ENCODE results near the gene KRTAP4-16. TPM values are rescaled to one million over a fixed set of nuclear protein-coding genes. Genes with fewer than 3 reads are reported as not detected.
"Not testable (repeated sequence)": the region's sequence is repeated elsewhere in the genome, so short reads cannot be mapped to it uniquely, and the experiment has no call there.

The KRTAP4-16 gene
- total RNA-seq, 1 experiment from 2014 or later = not detected

GRCh38 chr17:41123292-41123990, 21.4 kb upstream of the KRTAP4-16 start:
- DNase-seq (ENCODE audit: low read depth); in situ Hi-C loops (cut with HindIII; ENCODE audit: low pct_unique_long_range_greater_than_20kb, low sequenced_read_pairs): not testable (repeated sequence)

DNA sequence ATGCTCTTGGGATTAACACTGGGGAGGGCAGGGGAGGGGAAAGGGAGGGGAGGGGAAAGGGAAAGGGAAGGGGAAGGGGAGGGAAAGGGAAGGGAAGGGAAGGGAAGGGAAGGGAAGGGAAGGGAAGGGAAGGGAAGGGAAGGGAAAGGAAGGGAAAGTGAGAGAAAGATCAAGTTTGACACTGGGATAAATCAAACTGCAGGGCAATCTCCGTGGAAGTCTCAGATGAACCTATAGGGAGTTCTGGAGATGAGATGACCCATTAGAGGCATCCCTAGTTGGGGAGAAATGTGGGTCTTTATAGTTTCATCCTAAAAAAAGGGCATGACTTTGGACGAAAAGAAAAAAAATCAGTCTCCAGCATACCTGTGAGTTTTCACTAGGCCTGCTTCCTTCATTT, 19.7 kb upstream of the KRTAP4-16 start:
- in situ Hi-C loops (cut with HindIII; ENCODE audit: low pct_unique_long_range_greater_than_20kb, low sequenced_read_pairs) = no loop called here
- DNase-seq (ENCODE audit: low read depth) = no peak

DNA sequence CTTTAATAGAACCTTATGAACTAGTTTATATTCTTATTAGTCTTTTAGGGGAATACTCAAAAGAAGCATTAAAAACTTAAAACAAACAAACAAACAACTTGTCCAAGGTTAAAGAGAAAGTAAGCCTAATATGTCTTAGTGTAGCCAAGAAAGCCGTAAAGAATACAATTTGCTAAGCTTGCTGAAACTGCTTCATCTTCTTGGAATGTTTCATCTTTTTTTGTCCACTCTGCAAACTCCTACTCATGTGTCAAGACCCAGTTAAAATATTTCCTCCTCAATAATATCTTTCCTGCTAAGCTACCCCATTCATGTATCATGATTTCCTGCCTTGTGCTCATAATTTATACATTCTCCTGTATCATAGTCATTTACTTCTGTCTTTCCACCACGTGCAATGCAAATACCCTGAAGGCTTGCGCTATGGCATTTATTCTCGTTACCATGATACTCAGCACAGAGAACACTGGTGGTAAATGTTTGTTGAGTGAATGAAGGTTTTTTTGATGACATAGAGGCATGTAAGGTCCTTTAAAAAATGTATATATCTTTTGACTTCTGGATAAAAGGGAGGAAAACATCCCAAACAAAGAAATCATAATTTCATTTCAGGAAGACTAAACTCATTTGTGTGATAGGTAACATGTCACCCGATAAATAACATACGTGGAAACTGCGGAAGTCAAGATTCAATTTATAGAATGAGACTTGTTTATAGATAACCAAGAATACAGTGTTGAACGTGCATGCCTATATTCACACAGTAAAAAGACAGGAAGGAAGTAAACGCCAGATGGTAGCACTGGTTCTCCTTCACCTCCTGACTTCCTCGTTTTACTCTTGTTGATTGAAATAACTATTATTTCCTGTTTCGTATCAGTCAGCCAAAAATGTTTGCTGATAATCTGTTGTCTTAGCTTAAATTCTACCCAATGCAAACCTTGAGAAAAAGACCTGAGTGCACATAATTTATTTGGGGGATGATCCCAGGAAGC, 18.0 kb upstream of the KRTAP4-16 start:
- in situ Hi-C loops (cut with HindIII; ENCODE audit: low pct_unique_long_range_greater_than_20kb, low sequenced_read_pairs) = not testable (repeated sequence)

DNA sequence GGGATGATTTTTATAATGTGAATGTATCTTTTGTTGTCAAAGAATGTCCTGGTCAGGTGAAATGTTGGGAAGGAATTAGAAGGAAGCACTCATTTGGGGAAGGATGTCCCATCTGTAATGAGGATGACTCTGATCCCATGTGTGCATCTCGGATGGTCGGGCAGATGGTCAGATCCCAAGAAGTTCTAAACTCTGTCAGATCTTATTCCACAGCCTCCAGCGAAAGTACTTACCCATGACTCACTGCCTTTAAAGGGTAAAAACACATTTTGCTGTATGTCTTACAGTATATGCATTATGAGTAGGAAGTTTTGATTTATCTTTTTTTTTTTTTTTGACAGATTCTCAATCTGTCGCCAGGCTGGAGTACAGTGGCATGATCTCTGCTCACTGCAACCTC, 16.7 kb upstream of the KRTAP4-16 start:
- no peak for DNase-seq (ENCODE audit: low read depth)
- in situ Hi-C loops (cut with HindIII; ENCODE audit: low pct_unique_long_range_greater_than_20kb, low sequenced_read_pairs) = no loop called here

More for the DNA sequence above, 18.0 kb upstream of the KRTAP4-16 start:
- not testable (repeated sequence) for DNase-seq (ENCODE audit: low read depth)

DNA sequence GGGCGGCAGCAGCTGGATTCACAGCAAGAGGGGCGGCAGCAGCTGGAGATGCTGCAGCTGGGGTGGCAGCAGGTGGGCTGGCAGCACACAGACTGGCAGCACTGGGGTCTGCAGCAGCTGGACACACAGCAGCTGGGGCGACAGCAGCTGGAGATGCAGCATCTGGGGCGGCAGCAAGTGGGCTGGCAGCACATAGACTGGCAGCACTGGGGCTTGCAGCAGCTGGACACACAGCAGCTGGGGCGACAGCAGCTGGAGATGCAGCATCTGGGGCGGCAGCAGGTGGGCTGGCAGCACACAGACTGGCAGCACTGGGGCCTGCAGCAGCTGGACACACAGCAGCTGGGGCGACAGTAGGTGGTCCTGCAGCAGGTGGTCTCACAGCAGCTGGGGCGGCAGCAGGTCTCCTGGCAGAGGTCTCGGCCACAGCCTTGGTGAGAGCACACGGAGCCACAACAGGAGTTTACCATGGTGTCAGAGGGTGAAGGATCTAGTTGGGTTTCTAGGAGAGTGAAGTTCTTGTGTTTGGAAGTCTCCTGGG, 15.9 kb upstream of the KRTAP4-16 start, which contains the start of gene KRTAP4-11:
TSS of gene KRTAP4-11 (minus strand) at position 528 of the 541 bp plus-strand sequence. CDS start at position 470, 58 bp downstream.
- in situ Hi-C loops (cut with HindIII; ENCODE audit: low pct_unique_long_range_greater_than_20kb, low sequenced_read_pairs); DNase-seq (ENCODE audit: low read depth): not testable (repeated sequence)

- DNase-seq (ENCODE audit: low read depth) = no peak
- in situ Hi-C loops (cut with HindIII; ENCODE audit: low pct_unique_long_range_greater_than_20kb, low sequenced_read_pairs) = no loop called here
These were observed 14.3 kb upstream of the KRTAP4-16 start for GRCh38 chr17:41116297-41116696.

GRCh38 chr17:41111151-41111885, 9.3 kb upstream of the KRTAP4-16 start:
- no peak for DNase-seq (ENCODE audit: low read depth)
- in situ Hi-C loops (cut with HindIII; ENCODE audit: low pct_unique_long_range_greater_than_20kb, low sequenced_read_pairs) = no loop called here

GRCh38 chr17:41108728-41109386, 6.8 kb upstream of the KRTAP4-16 start:
- in situ Hi-C loops (cut with HindIII; ENCODE audit: low pct_unique_long_range_greater_than_20kb, low sequenced_read_pairs); DNase-seq (ENCODE audit: low read depth): not testable (repeated sequence)

GRCh38 chr17:41107941-41108450, 6.0 kb upstream of the KRTAP4-16 start:
- no peak for DNase-seq (ENCODE audit: low read depth)

DNA sequence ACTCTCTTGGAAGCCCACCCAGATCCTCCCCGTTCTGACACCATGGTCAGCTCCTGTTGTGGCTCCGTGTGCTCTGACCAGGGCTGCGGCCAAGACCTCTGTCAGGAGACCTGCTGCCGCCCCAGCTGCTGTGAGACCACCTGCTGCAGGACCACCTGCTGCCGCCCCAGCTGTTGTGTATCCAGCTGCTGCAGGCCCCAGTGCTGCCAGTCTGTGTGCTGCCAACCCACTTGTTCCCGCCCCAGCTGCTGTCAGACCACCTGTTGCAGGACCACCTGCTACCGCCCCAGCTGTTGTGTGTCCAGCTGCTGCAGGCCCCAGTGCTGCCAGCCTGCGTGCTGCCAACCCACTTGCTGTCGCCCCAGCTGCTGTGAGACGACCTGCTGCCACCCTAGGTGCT, 3.3 kb upstream of the KRTAP4-16 start, which contains the start of gene KRTAP4-9:
TSS of gene KRTAP4-9 (plus strand) at position 43 of the 400 bp plus-strand sequence. CDS start at position 43, 0 bp downstream.
- in situ Hi-C loops (cut with HindIII; ENCODE audit: low pct_unique_long_range_greater_than_20kb, low sequenced_read_pairs); DNase-seq (ENCODE audit: low read depth): not testable (repeated sequence)

More at GRCh38 chr17:41107941-41108450, 6.0 kb upstream of the KRTAP4-16 start:
- in situ Hi-C loops (cut with HindIII; ENCODE audit: low pct_unique_long_range_greater_than_20kb, low sequenced_read_pairs) = no loop called here

DNA sequence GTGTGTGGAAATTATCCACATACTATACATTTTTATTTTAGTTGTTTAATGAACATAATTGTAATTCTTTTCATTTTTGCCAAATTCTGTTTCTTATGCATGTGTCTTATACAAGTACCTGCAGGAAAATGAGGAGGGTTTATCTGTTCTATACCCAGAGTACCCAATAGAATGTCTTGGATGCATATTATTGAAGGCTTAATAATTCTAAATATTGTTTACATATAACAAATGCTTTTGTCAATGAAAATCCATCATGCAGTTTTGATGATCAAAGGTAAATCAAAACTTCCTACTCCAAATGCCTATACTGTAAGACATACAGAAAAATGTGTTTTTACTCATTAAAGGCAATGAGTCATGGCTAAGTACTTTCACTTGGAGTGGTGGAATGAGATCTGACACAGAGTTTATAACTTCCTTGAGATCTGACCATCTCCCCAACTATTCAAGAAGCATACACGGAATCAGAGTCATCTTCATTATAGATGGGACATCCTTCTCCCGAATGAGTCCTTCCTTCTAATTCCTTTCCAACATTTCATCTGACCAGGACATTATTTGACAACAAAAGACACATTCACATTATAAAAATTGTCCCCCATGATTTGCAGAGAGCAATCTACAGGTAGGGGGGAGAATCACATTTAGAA, 2.5 kb upstream of the KRTAP4-16 start:
- in situ Hi-C loops (cut with HindIII; ENCODE audit: low pct_unique_long_range_greater_than_20kb, low sequenced_read_pairs) = not testable (repeated sequence)

DNA sequence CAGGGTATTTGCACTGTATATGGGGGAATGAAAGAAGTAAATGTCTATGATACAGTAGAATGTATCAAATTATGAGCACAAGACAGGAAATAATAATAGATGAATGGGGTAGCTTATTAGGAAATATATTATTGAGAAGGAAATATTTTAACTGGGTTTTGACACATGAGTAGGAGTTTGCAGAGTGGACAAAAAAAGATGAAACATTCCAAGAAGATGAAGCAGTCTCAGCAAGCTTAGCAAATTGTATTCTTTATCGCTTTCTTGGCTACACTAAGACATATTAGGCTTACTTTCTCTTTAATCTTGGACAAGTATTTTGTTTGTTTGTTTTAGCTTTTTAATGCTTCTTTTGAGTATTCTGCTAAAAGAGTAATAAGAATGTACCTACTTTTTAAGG, 1.9 kb upstream of the KRTAP4-16 start:
- in situ Hi-C loops (cut with HindIII; ENCODE audit: low pct_unique_long_range_greater_than_20kb, low sequenced_read_pairs) = no loop called here
- no peak for DNase-seq (ENCODE audit: low read depth)

More for the DNA sequence above, 2.5 kb upstream of the KRTAP4-16 start:
- peak; percentile 19 for DNase-seq (ENCODE audit: low read depth)

GRCh38 chr17:41099682-41100480, 2.1 kb downstream of the KRTAP4-16 start:
- in situ Hi-C loops (cut with HindIII; ENCODE audit: low pct_unique_long_range_greater_than_20kb, low sequenced_read_pairs) = not testable (repeated sequence)
- peak; percentile 14 for DNase-seq (ENCODE audit: low read depth)

GRCh38 chr17:41098481-41098880, 3.5 kb downstream of the KRTAP4-16 start:
- no peak for DNase-seq (ENCODE audit: low read depth)
- in situ Hi-C loops (cut with HindIII; ENCODE audit: low pct_unique_long_range_greater_than_20kb, low sequenced_read_pairs) = no loop called here

- in situ Hi-C loops (cut with HindIII; ENCODE audit: low pct_unique_long_range_greater_than_20kb, low sequenced_read_pairs) = no loop called here
These were observed 4.0 kb downstream of the KRTAP4-16 start, which contains the start of gene KRTAP4-8 for GRCh38 chr17:41098042-41098441. TSS of gene KRTAP4-8 (minus strand) at chr17:41098142. CDS start at chr17:41098084, 58 bp downstream.

DNA sequence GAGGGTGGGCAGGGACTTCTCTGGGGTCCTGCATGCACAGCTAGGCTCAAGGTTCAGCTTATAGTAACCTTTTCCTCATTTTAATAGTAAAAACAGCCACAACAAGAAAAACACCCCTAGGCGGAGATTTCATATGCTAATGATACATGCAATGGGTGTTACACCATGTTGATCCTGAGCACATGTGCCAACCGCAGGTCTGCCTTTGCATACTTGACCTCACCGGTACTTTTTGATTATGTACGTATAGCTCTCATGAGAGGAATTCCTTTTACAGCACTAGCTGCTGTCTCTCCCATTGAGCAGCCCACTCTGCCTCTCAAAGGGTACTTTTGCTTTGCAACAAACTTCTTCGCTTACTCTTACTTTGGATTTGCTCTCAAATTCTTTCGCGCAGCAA, 6.0 kb downstream of the KRTAP4-16 start:
- DNase-seq (ENCODE audit: low read depth) = no peak
- in situ Hi-C loops (cut with HindIII; ENCODE audit: low pct_unique_long_range_greater_than_20kb, low sequenced_read_pairs) = no loop called here

More at GRCh38 chr17:41098042-41098441, 4.0 kb downstream of the KRTAP4-16 start, which contains the start of gene KRTAP4-8:
- no peak for DNase-seq (ENCODE audit: low read depth)

Data from Caki2 (cell line).